Duodenal mucosa (tissue), 2 donors: ENCODE data around the gene BID.

Source experiments
- H3K27ac ChIP-seq: one replicate; pipeline ENCODE4 v1.7.0; 2013; ENCODE audit warnings: low read depth, low read length
- H3K27me3 ChIP-seq, 2 donors: one replicate each; pipeline ENCODE4 v1.7.0; 2013; ENCODE audit warnings: low read length in 2 of 2, control low read depth in 1 of 2; ENCODE audit not compliant: insufficient read depth in 2 of 2, control insufficient read depth in 1 of 2
- H3K36me3 ChIP-seq, 2 donors: one replicate each; pipeline ENCODE4 v1.7.0; 2013; ENCODE audit warnings: low read length in 2 of 2, control low read depth in 1 of 2; ENCODE audit not compliant: insufficient read depth in 2 of 2, control insufficient read depth in 1 of 2
- H3K4me1 ChIP-seq, 2 donors: one replicate each; pipeline ENCODE4 v1.7.0; 2013; ENCODE audit warnings: low read length in 2 of 2, control low read depth in 1 of 2; ENCODE audit not compliant: insufficient read depth in 2 of 2, control insufficient read depth in 1 of 2
- H3K4me3 ChIP-seq, 2 donors: one replicate each; pipeline ENCODE4 v1.7.0; 2013; ENCODE audit warnings: low read length in 2 of 2, low read depth in 1 of 2
- H3K9ac ChIP-seq, 2 donors: one replicate each; pipeline ENCODE4 v1.7.0; 2013; ENCODE audit warnings: low read length in 2 of 2, low read depth in 1 of 2
- H3K9me3 ChIP-seq, 2 donors: one replicate each; pipeline ENCODE4 v1.7.0; 2013; ENCODE audit warnings: low read length in 2 of 2, control low read depth in 1 of 2; ENCODE audit not compliant: control insufficient read depth in 1 of 2

Gene BID

DNA sequence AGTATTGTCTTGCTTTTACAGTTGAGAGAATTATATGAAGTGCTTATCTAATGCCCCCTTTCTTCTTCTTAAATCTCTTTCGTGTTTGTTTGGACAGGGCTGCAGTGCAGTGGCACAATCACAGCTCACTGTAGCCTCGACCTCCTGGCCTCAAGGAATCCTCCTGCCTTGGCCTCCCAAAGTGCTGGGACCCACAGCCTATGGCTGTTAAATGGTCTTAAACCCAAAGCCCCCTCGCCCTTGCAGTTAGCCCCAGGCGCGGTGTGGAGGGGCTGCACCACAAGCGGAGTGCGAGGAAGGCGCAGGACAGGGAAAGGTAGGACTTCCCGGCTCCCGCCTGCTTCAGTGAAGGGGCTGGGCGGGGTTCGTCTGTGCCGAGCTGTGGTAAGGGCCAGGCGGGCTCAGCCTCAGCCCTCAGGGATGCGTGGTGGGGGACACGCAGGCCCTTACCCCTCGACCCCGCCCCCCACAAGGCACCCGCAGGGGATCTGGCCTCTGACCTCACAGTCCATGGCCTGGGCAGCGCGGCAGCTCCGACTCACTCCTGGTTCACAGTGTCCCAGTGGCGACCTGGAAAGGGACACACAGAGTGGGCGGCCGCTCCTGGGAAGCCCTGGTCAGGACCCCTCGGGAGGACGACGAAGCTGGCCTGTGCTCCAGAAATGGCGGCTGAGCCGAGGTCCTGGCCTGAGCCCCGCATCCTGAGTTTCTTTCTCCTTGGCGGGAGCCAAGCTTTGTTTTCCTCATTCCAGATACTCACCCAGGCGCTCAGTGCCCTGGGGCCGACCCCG, 24.5 kb downstream of the BID start:
- Histone ChIP-seq H3K9me3 (no peaks in the 10 kb centered on the region), H3K4me1 (no peaks in the 10 kb centered on the region), H3K4me3 (no peak overlapping the region), H3K27ac (no peak overlapping the region), H3K36me3 (peaks cover 0 to 5% of the 10 kb centered on the region in 2 donors), H3K27me3 (no peaks in the 10 kb centered on the region), H3K9ac (no peak overlapping the region)

DNA sequence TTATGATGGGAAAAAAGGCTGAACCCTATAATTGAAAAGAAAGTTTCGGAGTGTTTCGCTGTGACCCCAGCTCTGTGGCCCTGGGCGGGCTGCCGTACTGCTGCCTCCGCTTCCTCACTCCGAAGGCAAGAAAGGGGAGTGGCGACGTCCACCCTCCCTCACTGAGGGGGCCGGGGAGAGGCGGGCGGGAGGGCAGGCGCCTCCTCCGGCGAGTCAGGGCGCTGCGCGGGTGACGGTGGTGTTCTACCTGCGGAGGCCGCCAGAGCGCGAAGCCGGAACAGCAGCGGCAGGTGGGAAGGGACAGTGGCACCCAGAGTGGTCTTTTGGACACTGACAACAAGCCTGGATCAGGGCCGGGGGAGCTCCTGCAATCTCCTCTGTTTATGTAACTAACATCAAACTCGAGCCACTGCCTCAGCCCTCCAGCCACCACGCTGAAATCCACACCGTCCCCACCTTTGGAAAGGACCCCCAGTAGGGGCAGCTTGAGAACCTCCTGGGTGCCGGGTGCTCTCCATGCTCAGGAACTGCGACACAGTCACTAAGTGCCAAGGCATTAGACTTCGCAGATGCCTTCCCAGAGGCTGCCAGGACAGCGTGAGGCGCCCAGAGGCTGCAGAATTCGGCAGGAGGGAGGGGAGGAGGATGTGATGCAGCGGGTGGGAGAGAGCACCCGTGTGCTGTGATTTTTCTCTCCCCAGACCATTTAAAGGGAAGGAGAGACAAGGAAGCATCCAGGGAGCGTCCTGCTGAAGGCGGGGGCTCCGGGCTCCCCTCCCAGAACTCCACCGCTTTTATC, 25.5 kb downstream of the BID start:
- no peak overlapping the region for H3K9ac ChIP-seq
- H3K4me3 ChIP-seq: no peak overlapping the region
- no peaks in the 10 kb centered on the region for H3K36me3 ChIP-seq
- no peak overlapping the region for H3K27ac ChIP-seq
- no peaks in the 10 kb centered on the region for H3K4me1 ChIP-seq
- no peaks in the 10 kb centered on the region for H3K27me3 ChIP-seq
- no peaks in the 10 kb centered on the region for H3K9me3 ChIP-seq

DNA sequence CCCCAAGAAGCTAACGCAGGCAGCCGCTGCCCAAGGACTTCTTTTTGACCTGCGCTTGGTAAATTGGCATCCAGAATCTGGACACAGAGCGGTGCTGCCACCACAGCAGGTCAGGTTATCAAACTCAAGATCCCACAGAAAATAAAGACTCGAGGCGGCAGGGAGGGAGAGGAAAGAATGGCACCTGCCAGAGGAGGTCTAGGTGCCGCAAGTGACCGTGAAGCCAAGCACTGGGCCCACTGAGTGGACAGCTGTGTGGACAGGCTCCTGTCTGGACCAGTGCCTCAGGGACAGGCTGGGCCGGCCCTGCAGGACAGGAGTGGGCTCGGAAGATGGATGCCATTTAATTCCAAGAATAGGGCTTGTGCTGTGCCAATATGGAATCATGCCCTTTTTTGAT, 27.4 kb downstream of the BID start:
- H3K4me3 ChIP-seq: no peak overlapping the region
- no peaks in the 10 kb centered on the region for H3K27me3 ChIP-seq
- H3K9ac ChIP-seq: no peak overlapping the region
- H3K9me3 ChIP-seq: no peaks in the 10 kb centered on the region
- H3K27ac ChIP-seq: no peak overlapping the region
- H3K36me3 ChIP-seq: peaks cover 0 to 5% of the 10 kb centered on the region in 2 donors
- H3K4me1 ChIP-seq: peaks cover 0 to 5% of the 10 kb centered on the region in 2 donors

DNA sequence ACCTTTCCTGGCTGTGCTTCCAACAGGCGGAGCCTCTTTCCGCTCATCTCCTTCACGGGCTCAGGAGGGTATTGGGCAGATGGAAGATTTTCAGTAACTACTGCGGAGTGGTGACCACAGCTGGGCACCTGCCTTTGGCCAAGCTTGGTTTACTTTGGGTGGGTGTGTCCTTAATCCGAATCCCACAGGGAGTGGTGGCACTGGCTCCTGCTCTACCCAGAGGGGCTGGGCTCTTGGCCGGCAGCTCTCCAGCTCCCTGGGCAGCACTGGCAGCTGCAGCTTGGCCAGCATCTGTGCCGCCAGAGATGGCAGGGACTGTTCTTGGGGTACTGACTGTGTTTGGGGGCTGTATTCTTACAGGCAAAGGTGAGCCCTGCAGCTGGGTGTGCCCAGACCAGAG, 29.8 kb downstream of the BID start:
- H3K27ac ChIP-seq: no peak overlapping the region
- H3K9ac ChIP-seq: no peak overlapping the region
- no peaks in the 10 kb centered on the region for H3K9me3 ChIP-seq
- peaks cover 0 to 11% of the 10 kb centered on the region in 2 donors for H3K36me3 ChIP-seq
- H3K4me3 ChIP-seq: no peak overlapping the region
- peaks cover 0 to 5% of the 10 kb centered on the region in 2 donors for H3K4me1 ChIP-seq
- H3K27me3 ChIP-seq: no peaks in the 10 kb centered on the region

DNA sequence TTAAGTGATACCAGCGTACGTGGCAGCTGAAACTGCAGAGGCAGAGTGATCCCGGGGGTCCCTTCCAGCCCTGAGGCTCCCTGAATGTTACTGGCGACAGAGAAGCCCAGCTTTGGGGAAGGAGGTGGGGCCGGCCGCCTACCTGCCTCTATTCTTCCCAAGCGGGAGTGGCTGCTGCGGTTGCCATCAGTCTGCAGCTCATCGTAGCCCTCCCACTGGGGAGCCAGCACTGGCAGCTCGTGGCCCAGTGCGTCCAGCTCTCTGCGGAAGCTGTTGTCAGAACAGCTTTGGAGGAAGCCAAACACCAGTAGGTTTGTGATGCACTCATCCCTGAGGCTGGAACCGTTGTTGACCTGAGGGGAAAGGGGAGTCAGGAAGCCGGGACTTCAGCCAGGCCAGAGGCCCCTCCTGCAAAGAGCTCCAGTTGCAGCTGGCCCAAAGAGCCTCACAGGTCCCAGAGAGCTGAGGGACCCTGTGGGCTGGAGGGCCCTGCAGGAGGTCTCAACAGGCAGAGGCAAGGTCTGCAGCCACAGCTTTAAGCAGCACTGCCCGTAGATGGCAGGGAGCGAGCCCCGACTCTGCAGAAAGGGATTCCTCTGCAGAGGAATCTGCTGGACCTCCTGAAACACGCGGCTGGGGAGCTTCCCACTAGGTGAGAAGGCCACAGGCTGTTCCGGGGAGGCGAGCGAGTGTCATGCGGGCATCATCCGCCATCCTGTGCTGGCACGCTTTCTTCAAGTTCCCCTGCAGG, 30.4 kb downstream of the BID start:
- Histone ChIP-seq H3K27me3 (no peaks in the 10 kb centered on the region), H3K27ac (no peak overlapping the region), H3K9me3 (no peaks in the 10 kb centered on the region), H3K36me3 (peaks cover 0 to 17% of the 10 kb centered on the region in 2 donors), H3K4me3 (no peak overlapping the region), H3K9ac (no peak overlapping the region), H3K4me1 (peaks cover 0 to 5% of the 10 kb centered on the region in 2 donors)

DNA sequence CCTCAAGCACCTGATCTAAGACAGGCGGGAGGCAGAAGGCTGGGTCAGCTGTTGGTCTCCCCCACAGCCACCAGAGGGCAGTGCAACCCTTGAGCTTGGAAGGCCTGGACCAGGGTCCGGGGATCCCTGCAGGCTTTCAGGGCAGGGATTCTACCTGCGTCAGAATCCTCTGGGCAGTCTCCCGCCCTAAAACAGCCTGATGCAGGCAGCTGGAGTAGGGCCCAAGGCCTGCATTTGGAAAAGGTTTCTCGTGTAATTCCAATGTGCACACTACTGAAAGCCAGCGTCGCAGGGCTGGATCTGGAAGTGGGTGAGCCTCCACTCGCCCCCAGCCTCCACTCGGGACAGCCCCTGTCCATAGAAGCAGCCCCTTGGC, 31.8 kb downstream of the BID start:
- H3K9me3 ChIP-seq: no peaks in the 10 kb centered on the region
- H3K4me3 ChIP-seq: no peak overlapping the region
- H3K4me1 ChIP-seq: peaks cover 0 to 5% of the 10 kb centered on the region in 2 donors
- no peak overlapping the region for H3K9ac ChIP-seq
- H3K27me3 ChIP-seq: no peaks in the 10 kb centered on the region
- H3K27ac ChIP-seq: no peak overlapping the region
- peaks cover 11 to 30% of the 10 kb centered on the region in 2 donors for H3K36me3 ChIP-seq

DNA sequence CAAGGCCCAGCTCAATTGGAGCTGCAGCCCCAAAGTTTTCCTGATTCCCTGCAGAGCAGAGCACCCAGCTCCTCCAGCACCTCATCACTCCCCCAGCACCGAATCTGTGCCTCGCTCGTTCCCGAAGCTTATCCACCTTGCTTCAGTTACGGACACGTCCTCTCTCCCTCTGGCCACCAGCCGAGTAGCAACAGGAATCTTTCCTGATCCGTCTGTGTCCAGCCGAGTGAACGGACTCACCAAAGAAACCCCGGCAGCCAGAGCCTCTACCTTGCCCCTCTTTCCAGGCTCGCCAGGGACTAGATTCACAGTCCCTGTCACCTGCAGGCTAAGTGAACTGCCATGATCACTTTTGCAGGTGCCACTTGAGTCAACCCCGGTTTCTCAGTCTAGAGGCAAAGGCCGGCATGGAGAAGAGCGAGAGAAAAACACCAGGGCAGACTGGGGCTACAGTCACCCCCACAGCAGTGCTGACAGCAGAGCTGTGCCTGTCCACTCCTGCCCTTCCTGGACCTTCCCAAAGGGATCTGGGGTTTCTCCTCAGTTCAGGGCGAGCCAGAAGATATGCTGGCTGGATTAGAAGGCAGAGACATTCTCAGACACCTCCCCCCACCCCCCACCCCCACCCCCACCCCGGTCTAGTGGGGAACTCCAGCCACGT, 32.3 kb downstream of the BID start:
- no peaks in the 10 kb centered on the region for H3K9me3 ChIP-seq
- no peaks in the 10 kb centered on the region for H3K27me3 ChIP-seq
- peaks cover 0 to 5% of the 10 kb centered on the region in 2 donors for H3K4me1 ChIP-seq
- no peak overlapping the region for H3K9ac ChIP-seq
- H3K36me3 ChIP-seq: peaks cover 11 to 32% of the 10 kb centered on the region in 2 donors
- H3K4me3 ChIP-seq: no peak overlapping the region
- no peak overlapping the region for H3K27ac ChIP-seq

DNA sequence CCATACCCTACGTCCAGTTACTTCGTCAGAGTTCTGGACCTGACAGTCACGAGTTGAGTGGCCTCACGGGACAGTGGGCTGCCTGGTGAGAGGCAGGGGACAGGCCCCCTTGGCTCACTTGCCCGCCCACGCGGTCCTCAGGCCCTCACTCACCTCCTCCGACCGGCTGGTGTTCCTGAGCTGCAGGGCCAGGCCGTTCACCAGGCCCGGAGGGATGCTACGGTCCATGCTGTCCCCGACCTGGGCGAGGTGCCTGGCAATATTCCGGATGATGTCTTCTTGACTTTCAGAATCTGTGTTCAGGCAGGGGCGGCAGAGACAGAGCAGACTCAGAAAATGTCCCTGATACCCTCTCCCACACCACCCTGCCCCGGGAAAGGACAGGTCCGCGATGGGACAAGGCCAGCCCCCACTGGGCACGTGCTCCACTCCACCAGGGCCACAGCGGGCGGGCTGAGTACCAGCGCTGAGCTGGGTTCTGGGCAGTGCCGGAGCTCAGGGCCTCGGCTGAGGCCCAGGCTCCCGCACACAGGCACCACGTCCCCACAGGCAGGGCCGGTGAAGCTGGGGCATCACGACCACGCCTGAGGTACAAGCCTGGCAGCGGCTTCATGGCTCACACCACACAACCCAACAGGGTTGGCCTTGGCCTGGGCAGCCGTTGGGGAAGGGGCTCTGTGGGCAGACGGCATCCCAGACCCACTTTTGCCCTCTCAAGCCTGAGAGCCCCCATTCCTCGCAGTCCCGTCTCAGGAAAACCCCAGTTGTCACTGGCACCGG, 34.9 kb downstream of the BID start:
- no peak overlapping the region for H3K9ac ChIP-seq
- no peak overlapping the region for H3K4me3 ChIP-seq
- no peaks in the 10 kb centered on the region for H3K9me3 ChIP-seq
- peaks cover 0 to 5% of the 10 kb centered on the region in 2 donors for H3K4me1 ChIP-seq
- H3K27me3 ChIP-seq: no peaks in the 10 kb centered on the region
- H3K36me3 ChIP-seq: peaks cover 23 to 47% of the 10 kb centered on the region in 2 donors
- no peak overlapping the region for H3K27ac ChIP-seq

DNA sequence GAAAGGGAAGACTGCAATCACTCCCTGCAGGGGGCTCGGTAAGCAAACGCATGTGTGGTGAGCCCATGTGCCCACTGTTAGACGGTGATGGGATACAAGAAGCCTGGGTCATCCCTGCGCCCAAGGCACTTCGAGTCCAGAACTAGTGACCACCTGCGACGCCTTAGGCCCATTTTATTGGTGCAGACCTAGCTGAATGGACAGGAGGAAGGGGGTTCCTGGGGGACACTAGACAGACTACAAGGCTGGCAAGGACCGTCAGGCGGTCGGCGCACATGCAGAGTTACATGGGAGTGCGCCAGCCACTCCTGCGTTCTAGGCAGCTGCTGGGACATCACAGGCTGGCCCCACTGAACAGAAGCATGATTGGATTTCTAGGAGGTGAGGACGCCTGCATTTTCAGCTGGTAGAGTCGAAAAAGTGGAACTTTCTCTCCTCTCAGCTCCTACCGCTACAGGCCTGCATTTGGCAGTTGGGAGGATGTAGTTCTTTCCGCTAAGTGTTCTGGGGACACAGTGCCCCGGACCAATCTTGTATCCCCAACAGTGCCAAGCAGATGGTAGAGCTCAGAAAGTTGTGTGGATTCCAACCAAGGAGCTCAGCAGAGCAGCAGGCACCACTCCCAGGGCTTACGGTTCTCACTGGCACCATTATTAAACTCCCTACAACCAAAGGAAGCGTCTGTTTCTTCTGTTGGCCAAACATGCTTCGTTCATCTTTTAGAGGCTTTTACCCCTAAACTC, 35.7 kb downstream of the BID start:
- peaks cover 3 to 5% of the 10 kb centered on the region in 2 donors for H3K4me1 ChIP-seq
- peaks cover 28 to 55% of the 10 kb centered on the region in 2 donors for H3K36me3 ChIP-seq
- H3K27me3 ChIP-seq: no peaks in the 10 kb centered on the region
- H3K9ac ChIP-seq: no peak overlapping the region
- H3K27ac ChIP-seq: no peak overlapping the region
- H3K9me3 ChIP-seq: no peaks in the 10 kb centered on the region
- no peak overlapping the region for H3K4me3 ChIP-seq
